K562 (cell line): ENCODE measurements around the gene AGPAT1. TPM values are rescaled to one million over a fixed set of nuclear protein-coding genes. Genes with fewer than 3 reads are reported as not detected.

Experiments used
- CHD1 ChIP-seq: fragments of 200-600 bp; sonication (generic); IDR thresholded peaks from one replicate; pipeline ENCODE4 v1.6.1; 2012; ENCODE audit warnings: mild to moderate bottlenecking, moderate library complexity, low read length, inconsistent platforms
- CXXC5 ChIP-seq: fragments of 250-450 bp; sonication (Bioruptor Pico); IDR thresholded peaks from 2 replicates; pipeline ENCODE4 v1.8.0; 2022; ENCODE audit warnings: inconsistent platforms, mild to moderate bottlenecking, moderate library complexity
- MCM2 ChIP-seq: fragments of 450-650 bp; IDR thresholded peaks from 2 replicates; pipeline ENCODE4 v1.6.1; 2017; ENCODE audit warnings: low read depth, mild to moderate bottlenecking
- SMARCB1 ChIP-seq: IDR thresholded peaks from 2 replicates; pipeline ENCODE4 v1.6.1; 2011; ENCODE audit warnings: improper control_type of control experiment, low read depth; ENCODE audit not compliant: insufficient read length
- SMARCC2 ChIP-seq: fragments of 450-650 bp; IDR thresholded peaks from 2 replicates; pipeline ENCODE4 v1.6.1; 2017; ENCODE audit warnings: antibody characterized with exemption, moderate library complexity, mild to moderate bottlenecking, low read depth
- SUPT5H ChIP-seq: fragments of 450-650 bp; IDR thresholded peaks from 2 replicates; pipeline ENCODE4 v1.6.1; 2016
- ZNF717 ChIP-seq: fragments of 250-450 bp; sonication (Bioruptor Pico); IDR thresholded peaks from 2 replicates; pipeline ENCODE4 v1.5.0; 2021
- polyA plus RNA-seq, 8 experiments: library from polyadenylated mRNA; depleted of rRNA in 4 of 8; stranded (reverse) in 5 of 8; unstranded in 3 of 8; fragments of >200 nt; fragmentation: Nextera tagmentation in 2 of 8; fragmentation: Illumina TruSeq in 1 of 8; extraction: Ambion mirVana in 2 of 8; extraction: Trizol in 1 of 8; gene quantifications; 2 replicates each; pipeline versions ENCODE4 v1.2.1 to v1.2.3, GENCODE V29; 2011 to 2014; ENCODE audit warnings: inconsistent platforms in 1 of 8, missing spikeins in 1 of 8
- total RNA-seq, 7 experiments: library from RNA; depleted of rRNA in 6 of 7; stranded (reverse); fragments of >200 nt in 6 of 7; fragmentation: Illumina TruSeq in 2 of 7; extraction: Trizol in 2 of 7; gene quantifications; 2 replicates each; pipeline versions ENCODE4 v1.2.1 to v1.2.3, GENCODE V29; 2011 to 2021; ENCODE audit warnings: low replicate concordance in 1 of 7
- TF ChIP-seq, protein P1 (sequence below): sonication (generic); formaldehyde crosslinking; IDR thresholded peaks from 2 replicates; pipeline ENCODE4 v1.8.0; 2022; ENCODE audit warnings: mild to moderate bottlenecking, missing genetic modification reagents
- TF ChIP-seq, protein P2 (sequence below): fragments of 450-650 bp; formaldehyde crosslinking; IDR thresholded peaks from 2 replicates; pipeline ENCODE4 v1.4.0; 2020; ENCODE audit warnings: mild to moderate bottlenecking, moderate library complexity
- TF ChIP-seq, protein P3 (sequence below): fragments of 250-450 bp; sonication (Bioruptor Pico); IDR thresholded peaks from 2 replicates; pipeline ENCODE4 v1.5.0; 2022; ENCODE audit warnings: mild to moderate bottlenecking

AGPAT1 gene
- total and polyA plus RNA-seq, 9 of the 15 experiments (the other 6 are each of a cell fraction or from before 2014, with no cell fraction given) = 37.9 to 176 (median 69.4) TPM

DNA sequence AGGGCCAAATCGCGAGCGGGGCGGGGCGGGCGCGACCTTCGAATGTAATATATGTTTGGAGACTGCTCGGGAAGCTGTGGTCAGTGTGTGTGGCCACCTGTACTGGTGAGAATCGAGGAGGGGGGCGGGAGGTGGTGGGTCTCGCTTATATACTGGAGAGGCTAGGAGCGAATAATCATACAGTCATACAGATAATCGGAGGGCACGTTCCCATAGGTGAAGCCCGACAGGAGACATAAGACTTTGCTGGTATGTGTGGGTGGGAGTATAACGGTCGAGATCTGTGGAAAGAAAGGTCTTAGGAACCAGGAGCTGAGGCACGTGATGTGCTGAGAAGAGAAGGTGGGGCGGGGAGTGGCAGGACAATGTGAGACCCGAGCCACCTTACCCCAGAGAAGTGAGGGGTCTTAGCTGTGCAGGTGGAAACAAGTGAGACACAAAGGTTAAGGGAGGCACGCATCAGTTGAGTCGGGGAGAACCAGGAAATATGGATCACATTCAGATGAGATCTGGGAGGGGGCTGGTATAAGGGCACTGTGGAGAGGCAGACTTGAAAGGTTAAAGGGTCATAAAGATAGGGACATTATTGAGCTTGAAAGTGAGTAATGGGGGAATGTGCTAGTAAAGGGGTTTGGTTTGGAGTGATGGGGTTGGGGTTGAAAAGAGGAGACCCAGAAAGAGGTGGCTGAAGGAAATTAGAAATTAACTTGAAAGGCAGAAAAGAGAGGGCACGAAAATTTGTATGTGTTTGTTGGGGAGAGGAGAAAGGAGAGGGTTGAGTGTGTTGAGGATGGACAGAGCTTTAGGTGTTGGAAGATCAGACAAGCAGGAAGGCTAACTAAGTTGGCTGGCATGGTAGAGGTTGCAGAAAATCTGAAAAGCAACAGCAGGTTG is 2.9 kb upstream of the AGPAT1 start (continued):
- no peak for TF ChIP-seq ZNF717 (CRISPR knock-in tag)
- no peak for TF ChIP-seq SMARCB1
- TF ChIP-seq SMARCC2 = 0 out of 2 replicates have a peak, but pooled peaks have one; percentile 10
- TF ChIP-seq, protein P1, sequence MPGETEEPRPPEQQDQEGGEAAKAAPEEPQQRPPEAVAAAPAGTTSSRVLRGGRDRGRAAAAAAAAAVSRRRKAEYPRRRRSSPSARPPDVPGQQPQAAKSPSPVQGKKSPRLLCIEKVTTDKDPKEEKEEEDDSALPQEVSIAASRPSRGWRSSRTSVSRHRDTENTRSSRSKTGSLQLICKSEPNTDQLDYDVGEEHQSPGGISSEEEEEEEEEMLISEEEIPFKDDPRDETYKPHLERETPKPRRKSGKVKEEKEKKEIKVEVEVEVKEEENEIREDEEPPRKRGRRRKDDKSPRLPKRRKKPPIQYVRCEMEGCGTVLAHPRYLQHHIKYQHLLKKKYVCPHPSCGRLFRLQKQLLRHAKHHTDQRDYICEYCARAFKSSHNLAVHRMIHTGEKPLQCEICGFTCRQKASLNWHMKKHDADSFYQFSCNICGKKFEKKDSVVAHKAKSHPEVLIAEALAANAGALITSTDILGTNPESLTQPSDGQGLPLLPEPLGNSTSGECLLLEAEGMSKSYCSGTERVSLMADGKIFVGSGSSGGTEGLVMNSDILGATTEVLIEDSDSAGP (CRISPR knock-in tag) = no peak
- no peak for TF ChIP-seq CHD1
- no peak for TF ChIP-seq MCM2
- TF ChIP-seq, protein P2, sequence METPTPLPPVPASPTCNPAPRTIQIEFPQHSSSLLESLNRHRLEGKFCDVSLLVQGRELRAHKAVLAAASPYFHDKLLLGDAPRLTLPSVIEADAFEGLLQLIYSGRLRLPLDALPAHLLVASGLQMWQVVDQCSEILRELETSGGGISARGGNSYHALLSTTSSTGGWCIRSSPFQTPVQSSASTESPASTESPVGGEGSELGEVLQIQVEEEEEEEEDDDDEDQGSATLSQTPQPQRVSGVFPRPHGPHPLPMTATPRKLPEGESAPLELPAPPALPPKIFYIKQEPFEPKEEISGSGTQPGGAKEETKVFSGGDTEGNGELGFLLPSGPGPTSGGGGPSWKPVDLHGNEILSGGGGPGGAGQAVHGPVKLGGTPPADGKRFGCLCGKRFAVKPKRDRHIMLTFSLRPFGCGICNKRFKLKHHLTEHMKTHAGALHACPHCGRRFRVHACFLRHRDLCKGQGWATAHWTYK (CRISPR knock-in tag) = no peak
- no peak for TF ChIP-seq CXXC5 (CRISPR knock-in tag)
- peak; percentile 38 for TF ChIP-seq SUPT5H
- TF ChIP-seq, protein P3, sequence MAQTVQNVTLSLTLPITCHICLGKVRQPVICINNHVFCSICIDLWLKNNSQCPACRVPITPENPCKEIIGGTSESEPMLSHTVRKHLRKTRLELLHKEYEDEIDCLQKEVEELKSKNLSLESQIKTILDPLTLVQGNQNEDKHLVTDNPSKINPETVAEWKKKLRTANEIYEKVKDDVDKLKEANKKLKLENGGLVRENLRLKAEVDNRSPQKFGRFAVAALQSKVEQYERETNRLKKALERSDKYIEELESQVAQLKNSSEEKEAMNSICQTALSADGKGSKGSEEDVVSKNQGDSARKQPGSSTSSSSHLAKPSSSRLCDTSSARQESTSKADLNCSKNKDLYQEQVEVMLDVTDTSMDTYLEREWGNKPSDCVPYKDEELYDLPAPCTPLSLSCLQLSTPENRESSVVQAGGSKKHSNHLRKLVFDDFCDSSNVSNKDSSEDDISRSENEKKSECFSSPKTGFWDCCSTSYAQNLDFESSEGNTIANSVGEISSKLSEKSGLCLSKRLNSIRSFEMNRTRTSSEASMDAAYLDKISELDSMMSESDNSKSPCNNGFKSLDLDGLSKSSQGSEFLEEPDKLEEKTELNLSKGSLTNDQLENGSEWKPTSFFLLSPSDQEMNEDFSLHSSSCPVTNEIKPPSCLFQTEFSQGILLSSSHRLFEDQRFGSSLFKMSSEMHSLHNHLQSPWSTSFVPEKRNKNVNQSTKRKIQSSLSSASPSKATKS (CRISPR knock-in tag) = no peak
